Left renal pelvis (tissue), 4 donors: ENCODE measurements around the gene TMX4. TPM values are rescaled to one million over a fixed set of nuclear protein-coding genes. Genes with fewer than 3 reads are reported as not detected.
"Not testable (repeated sequence)": the region's sequence is repeated elsewhere in the genome, so short reads cannot be mapped to it uniquely, and the experiment has no call there.

Experiments
- DNase-seq, 4 donors: peaks; one replicate each; pipeline ENCODE4 v3.0.0-alpha.2; 2013; ENCODE audit warnings: low read depth in 4 of 4, low spot score in 3 of 4
- polyA plus RNA-seq, 4 donors: library from polyadenylated mRNA; unstranded; fragments of 120-200 nt; gene quantifications; one replicate each; pipeline ENCODE4 v1.2.1, GENCODE V29; 2013; ENCODE audit not compliant: insufficient read length in 4 of 4

Gene TMX4, protein sequence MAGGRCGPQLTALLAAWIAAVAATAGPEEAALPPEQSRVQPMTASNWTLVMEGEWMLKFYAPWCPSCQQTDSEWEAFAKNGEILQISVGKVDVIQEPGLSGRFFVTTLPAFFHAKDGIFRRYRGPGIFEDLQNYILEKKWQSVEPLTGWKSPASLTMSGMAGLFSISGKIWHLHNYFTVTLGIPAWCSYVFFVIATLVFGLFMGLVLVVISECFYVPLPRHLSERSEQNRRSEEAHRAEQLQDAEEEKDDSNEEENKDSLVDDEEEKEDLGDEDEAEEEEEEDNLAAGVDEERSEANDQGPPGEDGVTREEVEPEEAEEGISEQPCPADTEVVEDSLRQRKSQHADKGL
- polyA plus RNA-seq: 100 to 1,000 TPM in 1 of 4 donors, 10 to 100 TPM in 3; 46.5 to 104 (median 69.7) TPM

- DNase-seq: peak; percentile 77 to 87 (median 80)
Measured at GRCh38 chr20:8019246-8019997, at the start of gene TMX4. Gene TMX4 (minus strand): TSS chr20:8019761. CDS start chr20:8019613, 148 bp downstream.

DNA sequence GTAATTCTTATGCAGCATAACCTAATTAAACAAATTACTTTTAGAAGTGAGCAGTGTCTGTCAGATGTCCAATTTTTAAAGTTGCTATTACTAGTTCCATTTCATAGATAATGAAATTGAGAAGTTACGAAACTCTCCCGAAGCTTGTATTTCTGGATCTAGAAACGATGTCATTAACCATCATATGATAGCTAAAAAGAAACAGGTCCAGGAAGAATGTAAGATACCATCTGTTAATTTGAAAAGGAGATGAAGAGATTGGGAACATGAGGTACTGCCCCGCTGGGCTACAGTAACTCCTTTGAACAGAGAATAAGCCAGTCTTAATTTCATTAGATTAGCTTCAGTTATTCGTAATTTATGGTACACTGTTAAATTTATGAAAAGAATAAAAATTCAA lies 47.5 kb upstream of the TMX4 start:
- no peak for DNase-seq

DNA sequence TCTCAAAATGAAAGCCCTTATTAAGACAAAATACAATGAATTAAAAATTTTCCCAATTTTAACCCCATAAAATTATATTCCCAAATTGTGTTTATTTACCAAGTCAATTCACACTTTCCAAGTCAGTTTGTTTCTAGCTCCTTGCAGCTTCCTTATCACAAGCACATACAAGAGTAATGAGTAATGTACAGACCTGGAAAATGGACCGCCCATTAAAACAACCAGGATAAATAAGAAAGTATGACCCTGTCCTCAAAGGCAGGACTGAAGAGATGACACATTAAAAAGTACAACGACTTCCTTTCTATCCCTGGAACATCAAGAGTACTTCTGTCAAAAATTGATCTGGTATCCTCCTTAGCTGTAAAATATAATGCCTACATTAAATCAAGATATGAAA lies 47.1 kb upstream of the TMX4 start:
- no peak for DNase-seq

DNA sequence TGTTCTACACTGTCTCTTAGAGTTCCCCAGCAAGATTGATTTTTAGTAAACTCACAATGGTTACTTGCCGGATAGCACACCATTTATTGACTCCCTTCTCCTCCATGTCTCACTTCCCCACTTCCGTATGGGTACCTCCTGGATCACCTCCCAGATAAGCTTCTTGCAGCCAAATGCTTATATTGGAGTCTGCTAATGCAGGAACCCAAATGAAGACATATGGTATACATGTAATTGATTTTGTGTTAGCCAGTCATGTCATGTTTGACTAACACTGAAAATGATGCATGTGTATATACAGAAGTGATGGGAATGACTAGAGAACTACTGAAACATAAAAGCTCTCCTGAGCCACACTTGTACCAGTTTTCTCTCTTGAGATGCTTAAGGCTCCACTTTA lies 46.1 kb upstream of the TMX4 start:
- no peak for DNase-seq

DNA sequence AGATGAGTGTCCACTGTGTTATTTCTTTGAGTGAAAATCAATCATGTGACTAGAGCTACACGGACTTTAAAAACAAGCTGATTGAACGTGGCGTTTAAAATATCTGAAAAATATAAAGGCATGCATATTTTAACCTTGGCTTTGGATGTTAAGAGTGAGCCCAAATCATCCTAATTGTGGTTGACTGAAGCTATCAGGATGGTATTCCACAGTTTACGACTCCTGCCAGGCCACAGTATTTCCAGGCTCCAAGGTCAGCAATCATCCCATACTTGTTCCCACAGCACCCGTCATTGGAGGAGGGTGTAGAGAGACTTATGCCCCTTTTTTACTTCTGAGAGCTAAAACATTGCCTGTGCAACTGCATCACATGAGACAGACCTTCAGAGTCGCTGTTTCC lies 43.2 kb upstream of the TMX4 start:
- DNase-seq: no peak

- no peak for DNase-seq
Measured at GRCh38 chr20:8061861-8062518, 42.4 kb upstream of the TMX4 start.

GRCh38 chr20:8060977-8061376 lies 41.4 kb upstream of the TMX4 start:
- no peak for DNase-seq

- DNase-seq: no peak
Measured at GRCh38 chr20:8057871-8058270, 38.3 kb upstream of the TMX4 start.

DNA sequence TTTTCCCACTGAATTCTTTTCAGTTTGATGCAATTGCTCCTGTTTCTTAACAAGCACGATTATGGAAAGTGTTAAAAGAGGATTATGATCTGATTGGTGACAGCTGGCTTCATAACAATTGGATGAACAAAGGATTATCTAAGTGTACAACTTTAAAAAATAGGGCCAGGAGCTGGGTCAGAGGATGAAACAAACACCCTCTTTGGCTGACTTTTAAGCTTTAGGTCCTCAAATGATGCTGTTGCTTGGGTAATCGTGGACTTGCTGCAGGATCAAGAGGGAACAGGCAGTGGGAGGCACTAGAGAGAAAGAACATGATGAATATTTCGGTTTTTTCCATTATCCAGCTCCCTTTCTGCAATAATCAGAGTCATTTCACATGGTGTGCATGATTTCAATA lies 35.5 kb upstream of the TMX4 start:
- no peak for DNase-seq

- DNase-seq: no peak
Measured at GRCh38 chr20:8050157-8050837, 30.7 kb upstream of the TMX4 start.

DNA sequence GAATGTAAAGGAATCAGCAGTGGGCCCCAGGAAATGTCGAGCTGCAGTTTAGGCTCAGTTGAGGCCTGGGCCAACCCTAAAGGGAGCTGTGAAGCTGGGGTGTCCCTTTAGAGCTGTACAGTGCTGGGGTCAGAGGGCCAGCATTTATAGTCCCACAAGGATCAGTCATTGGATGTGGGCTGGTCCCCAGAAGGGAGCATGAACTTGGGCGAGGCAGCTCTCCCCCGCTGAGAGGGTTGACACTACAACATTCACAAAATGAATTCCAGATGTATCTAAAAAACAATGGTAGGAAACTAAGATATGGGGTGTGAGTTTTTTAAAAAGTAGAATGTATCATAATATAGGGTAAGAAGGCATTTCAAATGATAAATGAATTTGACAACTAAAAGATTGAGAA lies 29.7 kb upstream of the TMX4 start:
- DNase-seq: no peak

- DNase-seq: no peak
Measured at GRCh38 chr20:8045946-8046345, 26.4 kb upstream of the TMX4 start.

DNA sequence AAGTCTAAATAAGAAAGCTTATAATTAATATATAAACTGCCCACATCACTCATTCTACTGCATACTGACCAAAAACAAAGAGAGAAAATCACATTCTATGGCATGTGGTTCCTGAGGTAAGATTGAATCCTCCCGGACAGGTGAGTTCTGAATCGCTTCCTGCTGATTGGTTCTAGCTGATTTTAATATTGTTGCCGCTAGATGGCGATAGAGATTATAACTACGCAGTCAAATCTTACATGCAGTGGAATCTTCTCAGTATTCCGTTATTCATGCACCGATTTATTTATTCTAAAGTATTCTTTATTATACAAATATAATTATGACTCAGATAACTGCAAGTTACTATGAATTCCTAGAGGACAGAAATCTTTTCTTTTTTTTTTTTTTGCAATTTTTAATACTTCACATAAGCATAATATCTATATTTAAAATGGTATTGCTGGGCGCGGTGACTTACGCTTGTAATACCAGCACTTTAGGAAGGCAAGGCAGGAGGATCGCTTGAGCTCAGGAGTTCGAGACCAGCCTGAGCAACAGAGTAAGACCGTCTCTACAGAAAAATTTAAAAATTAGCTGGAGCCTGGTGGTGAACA lies 24.2 kb upstream of the TMX4 start:
- DNase-seq: peak in 2 of 4 donors; percentile 33 to 51

GRCh38 chr20:8039042-8039441 lies 19.5 kb upstream of the TMX4 start:
- no peak for DNase-seq

DNA sequence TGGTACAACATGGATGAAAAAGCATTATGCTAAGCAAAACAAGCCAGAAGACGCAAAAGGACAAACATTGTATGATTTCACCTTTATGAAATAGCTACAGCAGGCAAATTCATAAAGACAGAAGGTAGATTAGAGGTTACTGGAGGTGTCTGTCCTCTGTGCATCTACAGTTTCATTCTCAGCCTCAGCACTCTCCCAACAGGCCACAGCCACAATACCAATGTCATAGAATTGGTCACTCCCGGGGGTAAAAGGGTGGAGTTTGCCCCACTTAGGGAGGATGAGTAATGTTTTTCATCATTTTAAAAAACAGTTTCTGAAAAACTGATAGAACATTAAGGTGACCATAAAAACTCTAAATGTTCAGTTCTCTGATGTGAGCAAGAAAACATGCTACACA lies 17.2 kb upstream of the TMX4 start:
- DNase-seq: no peak

DNA sequence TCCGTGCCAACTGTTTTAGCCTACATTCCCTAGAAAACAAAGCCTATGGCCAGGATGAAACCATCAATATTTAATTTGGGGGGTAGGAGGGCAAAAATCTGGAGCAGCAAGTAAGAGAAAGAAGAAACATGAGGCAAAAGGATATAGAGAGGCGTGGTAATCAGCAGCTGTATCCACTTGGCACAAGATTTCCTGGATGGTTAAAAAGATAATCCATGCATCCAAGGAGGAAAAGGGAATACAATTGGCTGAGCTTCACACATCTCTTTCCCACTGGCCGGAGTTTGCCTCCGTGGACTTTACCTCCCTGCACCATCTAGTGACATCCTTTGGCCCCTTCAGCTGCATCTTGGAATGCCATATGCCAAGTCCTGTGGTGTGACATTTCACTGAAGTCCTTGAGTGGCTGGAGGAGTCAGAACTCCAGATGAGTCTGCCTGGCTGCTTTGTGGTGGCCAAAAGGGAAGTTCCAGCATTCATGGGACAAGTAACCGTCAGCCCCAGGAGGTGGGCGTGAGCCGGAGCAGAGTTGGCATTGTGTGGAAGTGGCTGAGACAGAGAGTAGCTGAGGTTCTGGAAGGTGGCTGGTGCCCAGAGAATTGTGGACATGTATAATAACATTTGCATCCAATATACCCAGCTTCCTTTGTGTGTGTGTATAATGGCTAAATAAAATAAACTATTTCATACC lies 13.7 kb upstream of the TMX4 start:
- DNase-seq: no peak

- DNase-seq: no peak
Measured at GRCh38 chr20:8032499-8032898, 12.9 kb upstream of the TMX4 start.

- DNase-seq: not testable (repeated sequence)
Measured at GRCh38 chr20:8031539-8031938, 12.0 kb upstream of the TMX4 start.

DNA sequence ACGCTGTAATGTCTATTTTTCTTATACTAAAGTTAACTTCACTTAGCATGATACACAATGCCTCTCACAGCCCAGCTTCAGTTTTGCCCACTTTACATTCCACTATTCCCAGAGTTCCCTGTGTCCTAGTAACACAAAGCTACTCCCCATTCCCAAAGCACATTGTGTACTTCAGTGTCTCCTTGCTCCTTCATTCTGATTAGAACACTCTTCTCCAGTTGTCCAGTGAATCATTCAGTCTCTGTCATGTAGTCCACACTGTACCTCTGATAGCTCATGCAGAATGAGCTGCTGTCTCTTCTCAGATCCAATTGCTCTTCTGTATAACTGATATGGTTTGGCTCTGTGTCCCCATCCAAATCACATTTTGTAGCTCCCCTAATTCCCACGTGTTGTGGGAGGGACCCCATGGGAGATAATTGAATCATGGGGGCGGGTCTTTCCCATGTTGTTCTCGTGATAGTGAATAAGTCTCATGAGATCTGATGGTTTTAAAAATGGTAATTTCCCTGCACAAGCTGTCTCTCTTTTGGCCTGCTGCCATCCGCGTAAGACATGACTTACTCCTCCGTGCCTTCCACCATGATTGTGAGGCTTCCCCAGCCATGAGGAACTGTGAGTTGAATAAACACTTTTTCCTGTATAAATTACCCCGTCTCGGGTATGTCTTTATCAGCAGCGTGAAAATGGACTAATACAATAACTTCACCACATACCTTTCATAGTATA lies 2.1 kb upstream of the TMX4 start:
- DNase-seq: no peak
